ENCODE data around the gene DDX39B.
"Not testable (repeated sequence)": the region's sequence is repeated elsewhere in the genome, so short reads cannot be mapped to it uniquely, and the experiment has no call there.

The DDX39B gene

GRCh38 chr6:31486065-31486837 is 55.6 kb downstream of the DDX39B start:
- DNase-seq, ATAC-seq: not testable (repeated sequence)

DNA sequence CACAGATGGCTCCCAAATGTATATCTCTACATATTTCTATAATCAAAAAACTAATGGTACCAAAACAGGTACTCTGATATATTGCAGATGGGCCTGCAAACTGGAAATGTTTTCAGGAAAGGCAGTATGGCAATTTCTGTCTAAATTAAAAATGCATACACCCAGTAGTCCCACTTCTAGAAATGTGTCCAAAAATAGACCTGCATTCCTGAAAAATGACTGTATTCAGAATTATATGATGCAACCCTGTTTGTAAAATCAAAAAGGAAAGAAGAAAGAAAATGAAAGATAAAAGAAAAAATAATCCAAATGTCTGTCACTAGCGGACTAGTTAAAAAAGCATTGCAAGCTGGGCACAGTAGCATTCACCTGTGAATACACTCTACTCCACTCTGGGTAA is 56.7 kb downstream of the DDX39B start:
- no peak for DNase-seq
- no peak for ATAC-seq

- no peak for ATAC-seq
- no peak for DNase-seq
These were observed 58.4 kb downstream of the DDX39B start for GRCh38 chr6:31483392-31483791.

DNA sequence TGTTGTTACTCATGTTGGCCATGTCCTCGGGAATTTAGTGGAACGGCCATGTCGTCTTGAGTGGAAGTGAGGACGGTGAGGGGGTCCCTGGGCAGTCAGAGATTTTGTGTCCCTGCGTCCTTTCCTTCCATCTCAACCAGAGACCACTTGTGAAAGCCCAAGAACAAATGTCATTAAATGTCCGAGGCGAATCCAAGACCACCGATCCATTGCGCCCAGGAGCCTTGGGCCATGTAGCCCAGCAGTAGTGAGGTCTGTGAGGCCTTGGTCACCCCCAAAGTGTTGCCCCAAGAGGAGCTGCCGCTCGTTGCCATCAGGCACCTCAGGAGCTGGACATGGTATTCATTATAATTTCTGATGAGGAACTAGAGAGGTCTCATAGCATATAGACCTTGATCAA is 61.2 kb downstream of the DDX39B start:
- DNase-seq, result no peak
- no peak for ATAC-seq
